ENCODE results near the gene L1CAM. TPM values are rescaled to one million over a fixed set of nuclear protein-coding genes. Genes with fewer than 3 reads are reported as not detected.

The L1CAM gene
- total RNA-seq, 2 donors from 2014 or later = 2.3 to 2.4 TPM

DNA sequence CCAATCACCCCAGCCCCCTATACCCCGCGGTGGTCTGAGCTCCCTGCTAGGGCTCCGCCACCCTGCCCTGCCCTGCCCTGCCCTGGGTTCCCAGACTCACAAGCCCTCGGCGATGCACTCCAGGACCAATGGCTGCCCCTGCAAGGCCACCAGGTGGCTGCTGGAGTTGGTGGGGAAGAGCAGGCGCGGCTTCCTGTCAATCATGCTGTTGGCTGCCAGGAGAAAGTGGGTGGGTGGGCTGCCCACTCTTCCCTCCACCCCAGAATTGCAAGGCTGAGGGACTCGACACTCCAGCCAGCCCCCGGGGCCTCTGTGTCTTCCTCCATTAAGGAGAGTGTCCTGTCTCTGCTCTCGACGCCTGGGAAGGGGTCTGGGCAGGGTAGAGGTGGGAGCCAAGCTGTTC is 15.7 kb downstream of the L1CAM start:
- Mint-ChIP-seq H3K4me1 (no peaks in the 10 kb centered on the region), H3K4me3 (no peak overlapping the region), H3K36me3 (ENCODE audit: low read depth) (no peaks in the 10 kb centered on the region), H3K27ac (no peak overlapping the region), H3K27me3 (no peaks in the 10 kb centered on the region), H3K9me3 (no peaks in the 10 kb centered on the region)
- no peak for ATAC-seq (replicated peaks)

DNA sequence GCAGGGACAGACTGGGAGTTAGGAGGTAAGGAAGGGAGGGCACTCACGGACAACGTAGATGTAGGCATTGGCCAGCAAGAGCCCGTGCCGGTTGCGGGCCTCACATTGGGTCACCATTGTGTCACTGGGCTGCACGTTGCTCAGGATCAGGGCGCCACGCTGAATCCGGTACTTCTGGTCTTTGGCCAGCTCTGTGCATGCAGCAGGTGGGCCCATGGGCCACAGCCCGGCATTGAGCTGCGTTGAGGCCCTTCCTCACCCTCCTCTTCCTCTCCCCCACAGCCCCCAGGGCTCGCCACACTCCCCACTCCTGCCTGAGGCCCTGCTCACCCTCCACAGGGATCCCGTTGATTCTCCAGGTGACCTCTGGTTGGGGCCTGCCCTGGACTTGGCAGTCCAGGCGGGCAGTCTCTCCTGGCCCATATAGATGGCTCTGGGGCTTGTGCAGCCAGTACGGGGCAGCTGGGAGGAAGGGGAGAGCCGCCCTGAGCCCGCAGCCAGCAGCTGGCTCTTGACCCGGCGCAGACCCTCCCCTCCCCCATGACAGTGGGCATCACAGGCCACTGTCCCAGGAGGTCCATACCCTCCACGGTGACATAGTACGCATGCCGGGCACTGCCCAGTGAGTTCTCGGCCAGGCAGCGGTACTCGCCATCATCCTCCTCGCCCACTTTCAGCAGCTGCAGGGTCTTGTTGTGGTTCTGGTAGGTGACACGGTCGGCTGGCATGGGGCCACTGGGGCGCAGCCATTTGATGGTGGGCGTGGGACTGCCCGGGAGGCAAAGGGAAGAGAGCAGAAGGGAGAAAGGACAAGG is 16.3 kb downstream of the L1CAM start:
- Mint-ChIP-seq H3K27ac (no peak overlapping the region), H3K9me3 (no peaks in the 10 kb centered on the region), H3K27me3 (no peaks in the 10 kb centered on the region), H3K36me3 (ENCODE audit: low read depth) (no peaks in the 10 kb centered on the region), H3K4me3 (no peak overlapping the region), H3K4me1 (no peaks in the 10 kb centered on the region)
- no peak for ATAC-seq (replicated peaks)

- Mint-ChIP-seq H3K36me3 (ENCODE audit: low read depth) (no peaks in the 10 kb centered on the region), H3K27me3 (no peaks in the 10 kb centered on the region), H3K4me3 (no peak overlapping the region), H3K27ac (no peak overlapping the region), H3K9me3 (no peaks in the 10 kb centered on the region), H3K4me1 (no peaks in the 10 kb centered on the region)
- ATAC-seq (replicated peaks) = no peak
These were observed 17.1 kb downstream of the L1CAM start for GRCh38 chrX:153868576-153869472.

DNA sequence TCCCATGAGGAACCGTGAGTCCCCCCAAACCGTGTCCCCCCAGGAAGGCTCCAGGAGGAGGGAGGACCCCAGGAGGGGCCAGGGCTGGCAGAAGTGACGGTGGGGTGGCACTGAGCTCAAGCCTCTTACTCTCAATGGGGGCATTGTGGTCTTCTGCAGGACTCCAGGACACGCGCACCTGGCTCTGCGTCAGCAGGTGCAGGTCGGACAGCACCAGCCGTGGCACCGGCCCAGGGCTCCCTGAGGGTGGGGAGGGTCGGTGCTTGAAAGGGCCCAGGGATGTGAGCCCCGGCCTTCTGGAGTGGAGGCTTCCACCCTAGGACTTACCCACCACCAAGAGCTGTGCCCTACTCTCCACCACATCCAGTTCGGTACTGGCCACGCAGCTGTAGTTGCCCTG is 18.3 kb downstream of the L1CAM start:
- no peaks in the 10 kb centered on the region for H3K9me3 Mint-ChIP-seq
- no peak for ATAC-seq (replicated peaks)
- H3K27me3 Mint-ChIP-seq = no peaks in the 10 kb centered on the region
- no peaks in the 10 kb centered on the region for H3K36me3 Mint-ChIP-seq (ENCODE audit: low read depth)
- no peak overlapping the region for H3K4me3 Mint-ChIP-seq
- H3K27ac Mint-ChIP-seq = no peak overlapping the region
- no peaks in the 10 kb centered on the region for H3K4me1 Mint-ChIP-seq

GRCh38 chrX:153867139-153867538 is 18.8 kb downstream of the L1CAM start:
- H3K9me3 Mint-ChIP-seq = no peaks in the 10 kb centered on the region
- no peak overlapping the region for H3K27ac Mint-ChIP-seq
- no peaks in the 10 kb centered on the region for H3K27me3 Mint-ChIP-seq

DNA sequence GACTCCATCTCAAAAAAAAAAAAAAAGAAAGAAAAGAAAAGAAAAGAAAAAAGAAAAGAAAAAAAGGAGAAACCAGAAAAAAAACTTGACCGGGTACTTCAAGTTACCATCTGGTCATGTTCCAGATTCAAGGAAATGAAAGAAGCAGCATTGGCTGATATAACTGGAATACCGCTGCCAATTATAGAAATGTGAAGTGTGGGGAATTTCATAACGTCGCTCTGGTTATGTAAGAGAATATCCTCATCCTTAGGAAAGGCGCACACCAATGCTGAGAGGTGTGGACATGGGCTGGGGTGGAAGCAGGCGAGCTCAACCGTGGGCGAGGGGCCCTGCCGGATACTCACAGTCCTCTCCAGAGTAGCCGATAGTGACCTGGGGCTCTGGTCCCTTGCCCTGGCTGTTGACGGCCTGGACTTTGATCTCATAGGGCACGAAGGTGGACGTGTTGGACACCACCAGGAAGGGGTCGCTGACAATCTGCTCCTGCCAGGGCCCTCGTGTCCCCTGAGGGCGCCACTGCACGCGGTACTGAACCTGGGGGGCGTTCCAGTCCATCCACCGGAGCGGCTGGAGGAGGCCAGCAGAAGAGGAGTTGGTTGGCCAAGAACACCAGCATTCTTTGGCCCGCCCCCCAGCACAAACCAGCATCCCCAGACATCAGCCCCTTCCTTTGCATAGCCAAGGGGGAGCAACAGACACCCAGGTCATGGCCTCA is 19.5 kb downstream of the L1CAM start:
- Mint-ChIP-seq H3K4me1 (no peaks in the 10 kb centered on the region), H3K36me3 (ENCODE audit: low read depth) (no peaks in the 10 kb centered on the region), H3K27ac (no peak overlapping the region), H3K4me3 (no peak overlapping the region), H3K9me3 (no peaks in the 10 kb centered on the region), H3K27me3 (no peaks in the 10 kb centered on the region)
- no peak for ATAC-seq (replicated peaks)

More at GRCh38 chrX:153867139-153867538, 18.8 kb downstream of the L1CAM start:
- Mint-ChIP-seq H3K36me3 (ENCODE audit: low read depth) (no peaks in the 10 kb centered on the region), H3K4me1 (no peaks in the 10 kb centered on the region), H3K4me3 (no peak overlapping the region)
- no peak for ATAC-seq (replicated peaks)

DNA sequence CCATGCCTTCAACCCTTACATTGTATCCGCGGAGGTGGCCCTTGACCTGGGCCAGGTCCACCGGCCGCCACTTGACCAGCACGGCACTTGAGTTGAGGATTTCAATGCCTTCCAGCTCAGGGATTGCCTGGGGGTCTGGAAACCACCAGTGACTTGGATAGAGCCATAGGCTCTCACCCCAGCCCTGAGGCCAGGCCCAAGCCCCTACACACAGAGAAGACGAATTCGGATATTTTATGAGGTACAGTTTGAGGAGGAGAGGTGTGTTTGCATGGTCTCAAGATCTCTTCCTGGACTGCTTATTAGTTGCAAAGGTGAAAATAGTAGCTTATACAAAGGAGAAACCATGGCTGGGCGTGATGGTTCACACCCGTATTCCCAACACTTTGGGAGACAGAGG is 20.3 kb downstream of the L1CAM start:
- Mint-ChIP-seq H3K36me3 (ENCODE audit: low read depth) (no peaks in the 10 kb centered on the region), H3K27ac (no peak overlapping the region), H3K9me3 (no peaks in the 10 kb centered on the region), H3K27me3 (no peaks in the 10 kb centered on the region), H3K4me3 (no peak overlapping the region), H3K4me1 (no peaks in the 10 kb centered on the region)
- ATAC-seq (replicated peaks) = no peak

DNA sequence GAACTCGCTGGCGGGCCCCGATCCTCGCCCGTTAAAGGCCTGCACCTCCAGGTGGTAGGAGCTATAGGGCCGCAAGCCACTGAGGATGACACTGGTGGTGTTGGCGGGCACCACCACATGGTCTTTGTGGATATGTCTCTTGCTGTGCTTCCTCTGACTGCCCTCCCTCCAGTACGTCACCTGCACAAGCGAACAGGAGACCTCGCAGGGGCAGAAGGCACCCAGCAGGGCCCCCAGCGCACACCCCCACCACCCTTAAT is 20.7 kb downstream of the L1CAM start:
- ATAC-seq (replicated peaks) = no peak
- no peak overlapping the region for H3K27ac Mint-ChIP-seq
- no peaks in the 10 kb centered on the region for H3K9me3 Mint-ChIP-seq
- no peaks in the 10 kb centered on the region for H3K36me3 Mint-ChIP-seq (ENCODE audit: low read depth)
- H3K4me1 Mint-ChIP-seq = no peaks in the 10 kb centered on the region
- no peak overlapping the region for H3K4me3 Mint-ChIP-seq
- no peaks in the 10 kb centered on the region for H3K27me3 Mint-ChIP-seq

- Mint-ChIP-seq H3K27me3 (no peaks in the 10 kb centered on the region), H3K9me3 (no peaks in the 10 kb centered on the region), H3K4me3 (no peak overlapping the region), H3K36me3 (ENCODE audit: low read depth) (no peaks in the 10 kb centered on the region), H3K27ac (no peak overlapping the region), H3K4me1 (no peaks in the 10 kb centered on the region)
- no peak for ATAC-seq (replicated peaks)
These were observed 21.2 kb downstream of the L1CAM start for GRCh38 chrX:153864561-153865320.

DNA sequence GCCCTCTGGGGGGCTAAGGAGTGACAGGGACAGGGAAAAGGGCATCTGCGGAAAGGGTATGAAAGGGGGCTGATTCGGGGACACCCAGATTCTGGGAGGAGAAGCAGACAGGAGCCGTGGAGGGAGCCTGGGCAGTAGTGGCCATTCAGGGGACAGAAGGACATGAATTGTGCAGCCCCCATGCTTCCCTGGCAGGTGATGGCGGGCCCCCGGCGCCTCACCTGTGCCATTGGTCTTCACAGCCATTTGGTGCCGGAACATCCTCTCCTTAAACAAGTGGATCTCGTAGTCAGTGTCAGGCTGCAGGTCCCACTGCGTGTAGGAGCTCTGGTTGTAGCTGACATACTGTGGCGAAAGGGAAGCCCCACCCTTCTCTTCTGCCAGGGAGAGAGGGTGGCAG is 21.9 kb downstream of the L1CAM start:
- no peak overlapping the region for H3K4me3 Mint-ChIP-seq
- no peaks in the 10 kb centered on the region for H3K9me3 Mint-ChIP-seq
- ATAC-seq (replicated peaks) = no peak
- H3K36me3 Mint-ChIP-seq (ENCODE audit: low read depth) = no peaks in the 10 kb centered on the region
- H3K27me3 Mint-ChIP-seq = no peaks in the 10 kb centered on the region
- H3K4me1 Mint-ChIP-seq = no peaks in the 10 kb centered on the region
- H3K27ac Mint-ChIP-seq = no peak overlapping the region

- Mint-ChIP-seq H3K36me3 (ENCODE audit: low read depth) (no peaks in the 10 kb centered on the region), H3K27me3 (no peaks in the 10 kb centered on the region), H3K9me3 (no peaks in the 10 kb centered on the region), H3K27ac (no peak overlapping the region), H3K4me1 (no peaks in the 10 kb centered on the region), H3K4me3 (no peak overlapping the region)
- ATAC-seq (replicated peaks) = no peak
These were observed 22.6 kb downstream of the L1CAM start for GRCh38 chrX:153863251-153863991.

GRCh38 chrX:153862369-153863250 is 23.4 kb downstream of the L1CAM start:
- no peaks in the 10 kb centered on the region for H3K36me3 Mint-ChIP-seq (ENCODE audit: low read depth)
- ATAC-seq (replicated peaks) = no peak
- H3K27me3 Mint-ChIP-seq = no peaks in the 10 kb centered on the region
- no peaks in the 10 kb centered on the region for H3K4me1 Mint-ChIP-seq
- no peak overlapping the region for H3K27ac Mint-ChIP-seq
- H3K4me3 Mint-ChIP-seq = no peak overlapping the region
- H3K9me3 Mint-ChIP-seq = no peaks in the 10 kb centered on the region

GRCh38 chrX:153861733-153862310 is 24.2 kb downstream of the L1CAM start:
- ATAC-seq (replicated peaks) = no peak
- Mint-ChIP-seq H3K27ac (no peak overlapping the region), H3K9me3 (no peaks in the 10 kb centered on the region), H3K36me3 (ENCODE audit: low read depth) (no peaks in the 10 kb centered on the region), H3K27me3 (no peaks in the 10 kb centered on the region), H3K4me3 (no peak overlapping the region), H3K4me1 (no peaks in the 10 kb centered on the region)

Measured in activated T-helper 17 cell treated with anti-CD3 and anti-CD28 coated beads, Interleukin-2, amount 50 U/mL, for 72 hours (primary cell).